Non-pigmented ciliary epithelial cell (primary cell): Measurements from ENCODE around the gene NEK5.

Source experiments
- DNase-seq: peaks from one replicate; pipeline ENCODE4 v3.0.0-alpha.2; 2010; ENCODE audit warnings: low read depth

Gene NEK5

DNA sequence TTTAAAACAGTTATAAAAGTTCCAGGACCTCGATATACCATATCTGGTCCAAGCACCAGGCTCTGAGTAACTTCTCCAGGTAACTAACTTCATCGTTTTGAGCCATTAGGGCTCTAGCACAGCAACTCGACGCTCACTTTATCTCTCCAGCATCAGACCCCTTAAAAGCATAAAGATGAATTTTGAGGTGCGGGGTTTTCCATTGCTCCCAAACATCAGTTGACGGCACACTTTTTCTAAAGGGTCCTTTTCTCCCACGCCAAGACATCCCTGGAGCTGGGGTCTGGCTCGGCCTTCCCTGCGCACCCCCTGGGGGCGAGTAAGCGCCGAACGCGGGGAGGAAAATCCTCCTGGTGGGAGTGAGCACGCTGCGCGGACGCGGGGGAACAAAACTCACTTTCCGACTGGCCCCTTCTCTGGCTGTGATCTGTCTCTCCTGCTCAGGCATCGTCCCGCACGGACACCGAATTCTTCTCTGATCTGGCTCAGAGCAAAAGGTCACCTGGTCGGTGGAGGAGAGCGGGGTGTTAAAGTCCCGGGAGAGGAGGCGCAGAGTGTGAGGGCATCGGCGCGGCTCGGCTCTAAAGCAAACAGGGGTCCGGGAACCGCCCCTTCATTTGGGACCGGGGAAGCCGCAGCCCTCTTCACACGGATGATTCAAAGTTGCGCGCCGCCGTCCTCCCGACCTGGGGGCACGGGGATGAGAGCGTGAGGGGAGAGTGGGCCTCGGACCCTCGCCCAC, 117.8 kb downstream of the NEK5 start, which contains the start of gene ATP7B:
TSS of gene ATP7B (minus strand) at position 561 of the 742 bp plus-strand sequence. CDS start at position 448, 113 bp downstream.
- DNase-seq = no peak

GRCh38 chr13:52009946-52010345, 118.9 kb downstream of the NEK5 start:
- no peak for DNase-seq

- DNase-seq = no peak
These were observed 122.2 kb downstream of the NEK5 start for GRCh38 chr13:52006523-52007245.

DNA sequence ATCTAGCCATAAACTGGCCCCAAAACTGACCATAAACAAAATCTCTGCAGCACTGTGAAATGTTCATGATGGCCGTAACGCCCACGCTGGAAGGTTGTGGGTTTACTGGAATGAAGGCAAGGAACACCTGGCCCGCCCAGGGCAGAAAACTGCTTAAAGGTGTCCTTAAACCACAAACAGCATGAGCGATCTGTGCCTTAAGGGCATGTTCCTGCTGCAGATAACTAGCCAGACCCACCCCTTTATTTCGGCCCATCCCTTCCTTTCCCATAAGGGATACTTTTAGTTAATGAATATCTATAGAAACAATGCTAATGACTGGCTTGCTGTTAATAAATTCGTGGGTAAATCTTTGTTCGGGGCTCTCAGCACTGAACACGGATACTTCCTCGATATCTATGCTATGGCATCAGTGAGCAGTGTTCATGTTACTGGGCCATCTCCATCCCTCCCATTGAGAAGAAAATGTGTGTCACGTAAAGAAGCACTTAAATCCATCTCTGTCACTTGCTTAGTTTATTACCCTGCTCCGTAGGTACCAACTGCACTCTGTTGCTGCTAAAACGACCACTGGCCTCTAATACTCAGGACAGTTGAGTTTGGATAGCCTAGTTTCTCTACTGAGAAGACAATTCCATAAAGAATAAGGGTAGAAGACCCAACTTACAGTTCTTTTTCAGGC, 122.9 kb downstream of the NEK5 start:
- no peak for DNase-seq

DNA sequence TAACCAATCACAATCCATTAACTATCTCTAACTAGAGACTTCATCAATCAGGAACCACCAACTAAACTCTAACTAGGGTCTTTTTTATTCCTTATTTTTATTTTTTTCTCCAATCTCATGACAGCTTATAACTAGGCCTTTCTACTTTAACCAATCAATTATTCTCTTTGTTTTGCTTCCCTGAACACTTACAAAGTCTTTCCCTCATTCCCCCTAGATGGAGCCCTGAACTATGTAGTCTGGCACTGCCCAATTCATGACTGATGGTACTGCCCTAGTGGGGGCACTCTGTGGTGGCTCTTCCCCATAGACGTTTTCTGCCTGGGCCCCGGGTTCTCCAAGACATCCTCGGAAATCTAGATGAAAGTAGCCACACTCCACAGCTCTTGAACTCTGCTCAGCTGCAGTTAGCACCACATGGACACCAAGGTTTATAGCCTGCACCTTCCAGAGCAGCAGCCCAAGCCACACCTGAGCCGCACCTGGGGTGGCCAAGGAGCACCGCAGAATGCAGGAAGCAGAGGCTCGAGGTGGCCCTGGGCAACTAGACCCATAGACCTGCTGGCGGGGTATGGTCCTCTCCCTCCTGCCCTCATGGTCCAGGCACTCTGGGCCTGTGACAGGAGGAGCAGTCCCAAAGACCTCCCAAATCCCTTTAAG, 124.2 kb downstream of the NEK5 start:
- no peak for DNase-seq

DNA sequence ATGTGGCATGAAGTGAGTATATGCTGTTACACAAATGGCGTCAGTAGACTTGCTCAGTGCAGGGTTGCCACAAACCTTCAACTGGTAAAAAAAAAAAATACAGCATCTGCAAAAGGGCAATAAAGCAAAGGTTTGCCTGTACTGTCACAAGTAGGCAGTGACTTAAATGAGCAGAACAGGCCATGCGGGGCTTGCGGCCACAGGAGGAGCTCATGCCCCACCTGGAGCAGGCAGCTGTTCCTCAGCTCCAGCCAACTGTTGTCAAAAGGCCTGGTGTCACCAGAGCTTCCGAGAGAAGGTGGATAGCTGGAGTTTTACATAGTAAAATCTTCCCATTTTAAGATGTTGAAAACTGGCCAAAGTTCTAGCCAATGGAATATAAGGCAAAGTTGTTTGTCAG, 125.3 kb downstream of the NEK5 start:
- DNase-seq = no peak

- no peak for DNase-seq
These were observed 126.5 kb downstream of the NEK5 start for GRCh38 chr13:52002361-52002760.

DNA sequence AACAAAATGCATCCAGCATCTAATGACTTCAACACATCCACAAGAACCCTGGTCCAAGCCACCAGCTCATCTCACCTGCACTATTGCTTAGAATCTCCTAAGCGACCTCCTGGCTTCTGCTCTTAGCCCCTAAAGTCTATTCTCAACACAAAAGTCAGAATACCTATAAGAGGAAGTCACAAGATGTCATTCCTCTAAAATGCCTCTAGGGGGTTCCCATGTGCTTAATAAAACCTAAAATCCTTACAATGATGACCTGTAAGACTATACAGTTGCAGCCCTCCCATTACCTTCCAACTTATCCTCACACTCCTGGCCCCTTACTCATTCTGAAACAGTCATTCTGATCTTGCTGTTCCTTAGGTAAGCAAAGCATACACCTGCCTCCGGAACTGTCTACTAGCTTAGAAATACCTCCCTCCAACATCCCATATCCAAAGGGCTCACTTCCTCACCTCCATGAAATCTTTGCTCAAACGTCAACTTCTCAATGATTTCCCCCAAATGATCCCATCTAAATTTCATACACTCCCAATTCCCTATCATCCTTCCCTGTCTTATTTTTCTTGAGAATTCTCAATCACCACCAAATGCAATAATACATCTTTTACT, 127.6 kb downstream of the NEK5 start:
- peak; percentile 10 for DNase-seq

DNA sequence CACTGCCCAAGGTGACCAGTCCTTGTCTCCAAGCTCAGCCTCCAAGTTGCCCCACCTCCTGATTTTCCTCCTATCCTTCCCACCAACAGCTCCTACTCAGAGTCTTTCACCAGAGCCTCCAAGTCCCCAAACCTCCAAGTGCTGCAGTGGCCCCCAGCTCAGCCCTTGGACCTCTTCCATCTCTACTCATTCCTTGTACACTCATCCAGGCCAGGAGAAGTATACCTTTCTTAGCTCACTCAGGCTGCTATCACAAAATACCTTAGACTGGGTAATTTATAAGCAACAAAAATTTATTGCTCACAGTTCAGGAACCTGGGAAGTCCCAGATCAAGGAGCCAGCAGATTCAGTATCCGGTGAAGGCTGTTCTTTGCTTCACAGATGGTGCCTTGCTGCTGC, 129.0 kb downstream of the NEK5 start:
- no peak for DNase-seq

- no peak for DNase-seq
These were observed 129.4 kb downstream of the NEK5 start for GRCh38 chr13:51999510-51999911.

DNA sequence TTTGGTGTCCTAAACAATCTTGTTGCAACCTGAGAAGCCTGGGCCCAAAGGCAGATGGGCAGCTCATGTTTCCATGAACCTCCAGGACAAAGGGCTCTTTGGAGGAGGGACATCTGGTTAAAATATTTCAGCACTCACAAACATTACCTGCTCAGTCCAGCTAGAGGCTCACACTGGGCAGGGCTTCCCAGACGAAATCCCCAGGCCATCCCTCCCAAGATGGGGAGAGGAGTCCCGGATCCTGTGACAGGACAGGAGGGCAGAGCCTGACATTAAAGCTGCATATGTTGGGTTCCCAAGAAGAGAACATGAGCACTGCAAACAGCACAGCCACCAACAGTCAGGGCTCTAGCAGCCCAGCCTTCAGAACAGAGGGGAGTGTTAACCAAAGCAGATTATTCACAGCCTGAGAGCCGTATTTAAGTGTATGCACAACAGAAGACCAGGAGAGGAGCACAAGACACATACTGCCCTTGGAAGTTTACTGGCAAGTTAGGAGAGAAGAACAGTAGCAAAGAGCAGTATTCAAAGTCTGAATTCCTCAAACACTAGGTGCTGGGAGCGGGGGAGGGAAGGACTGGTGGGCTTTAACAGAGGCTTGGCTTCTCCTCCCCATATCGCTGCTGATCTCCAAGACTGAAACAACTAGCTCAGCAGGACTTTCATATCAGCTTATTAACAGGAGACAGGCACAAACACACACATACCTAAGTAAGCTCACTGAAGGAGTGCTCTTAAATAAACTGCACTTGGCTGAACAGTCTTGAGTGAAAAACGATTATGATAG, 130.0 kb downstream of the NEK5 start:
- DNase-seq = no peak

DNA sequence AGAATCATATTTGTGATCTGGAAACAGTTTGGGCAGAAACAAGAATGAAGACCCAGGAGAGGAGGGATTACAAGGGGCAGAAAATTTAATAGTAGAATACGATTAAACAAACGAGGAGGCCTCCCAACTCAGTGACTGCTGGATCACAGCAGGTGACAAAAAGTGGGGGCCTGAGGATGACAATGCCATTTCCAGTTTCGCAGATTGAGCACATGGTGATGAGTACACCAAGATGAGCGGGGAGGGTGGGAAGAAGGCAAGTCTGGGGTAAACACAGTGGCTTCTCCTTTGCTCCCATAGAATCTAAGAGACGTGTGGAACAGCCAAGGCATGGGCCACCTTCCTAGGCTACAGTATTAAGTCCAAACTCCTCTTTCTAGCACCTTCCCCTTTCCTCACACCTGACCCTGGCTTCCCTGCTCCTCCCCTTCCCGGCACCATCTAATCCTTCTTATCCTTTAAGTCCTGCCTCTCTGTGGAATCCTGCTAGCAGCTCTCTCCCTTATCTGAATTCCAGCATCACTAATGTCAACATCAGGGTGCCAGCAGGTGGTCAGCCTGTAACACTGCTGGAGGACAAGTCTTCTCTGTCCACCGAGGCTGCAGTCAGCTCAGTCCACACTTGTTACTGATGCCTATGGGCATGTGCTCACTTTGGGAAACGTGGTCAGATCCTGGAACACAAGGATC, 131.1 kb downstream of the NEK5 start:
- no peak for DNase-seq

GRCh38 chr13:51997186-51997585, 131.7 kb downstream of the NEK5 start:
- DNase-seq = no peak

GRCh38 chr13:51996641-51997040, 132.2 kb downstream of the NEK5 start:
- no peak for DNase-seq

DNA sequence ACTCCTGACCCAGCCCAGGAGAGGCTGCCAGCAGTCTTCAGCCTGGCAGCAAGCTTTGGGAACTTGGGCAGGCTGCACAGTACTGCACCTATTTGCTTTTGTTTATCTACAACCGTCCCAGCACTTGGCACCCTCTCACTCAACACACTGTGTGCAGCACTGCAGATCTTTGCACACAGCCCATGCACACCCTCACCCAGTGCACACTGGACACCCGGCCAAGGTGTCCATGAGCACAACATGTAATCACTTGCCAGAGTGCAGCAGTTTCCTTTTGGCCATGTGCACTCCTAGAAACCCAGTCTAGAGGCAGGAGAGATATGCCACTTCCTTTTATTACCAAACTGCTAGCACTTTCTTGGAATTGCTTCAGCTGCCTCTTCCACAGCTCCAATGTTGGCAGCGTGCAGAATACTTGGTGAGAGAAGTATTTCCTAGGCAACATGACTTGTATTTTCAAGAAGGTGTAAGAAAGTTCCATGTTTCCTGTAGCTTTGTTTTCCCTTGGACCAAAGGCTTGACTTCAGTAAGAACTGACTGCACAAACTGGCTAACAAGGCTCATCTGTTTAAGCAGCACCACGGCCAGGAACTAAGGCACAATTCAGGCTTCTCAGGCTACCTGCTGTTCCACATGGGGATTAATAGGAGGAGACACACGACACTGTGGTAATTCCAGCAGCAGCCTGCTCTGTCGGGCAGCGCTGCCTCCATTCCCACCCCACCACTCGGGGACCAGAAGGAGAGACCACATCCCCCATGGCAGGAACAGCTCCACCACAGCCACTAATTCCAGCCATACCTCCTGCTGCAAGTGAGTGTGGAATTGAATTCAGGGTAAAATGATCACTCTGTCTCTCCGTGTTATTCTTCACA, 133.0 kb downstream of the NEK5 start:
- no peak for DNase-seq

DNA sequence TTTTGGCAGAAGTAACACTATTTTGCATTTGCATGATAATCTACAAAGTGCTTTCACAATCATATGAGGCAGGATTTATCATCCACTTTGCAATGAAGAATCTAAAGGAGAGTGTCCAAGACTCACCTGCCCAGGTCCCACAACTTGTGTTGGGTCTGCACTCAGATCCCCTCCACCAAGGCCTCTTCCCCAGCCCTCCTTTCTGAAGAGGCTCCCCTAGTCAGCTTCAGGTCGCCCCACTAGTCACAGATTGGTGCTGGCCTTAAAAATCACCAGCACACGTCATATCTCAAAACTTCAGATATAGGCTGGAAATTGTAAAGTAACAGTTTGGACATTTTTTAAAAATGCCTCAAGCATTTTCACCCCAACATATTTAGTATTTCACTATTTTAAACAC, 135.2 kb downstream of the NEK5 start:
- DNase-seq = no peak

DNA sequence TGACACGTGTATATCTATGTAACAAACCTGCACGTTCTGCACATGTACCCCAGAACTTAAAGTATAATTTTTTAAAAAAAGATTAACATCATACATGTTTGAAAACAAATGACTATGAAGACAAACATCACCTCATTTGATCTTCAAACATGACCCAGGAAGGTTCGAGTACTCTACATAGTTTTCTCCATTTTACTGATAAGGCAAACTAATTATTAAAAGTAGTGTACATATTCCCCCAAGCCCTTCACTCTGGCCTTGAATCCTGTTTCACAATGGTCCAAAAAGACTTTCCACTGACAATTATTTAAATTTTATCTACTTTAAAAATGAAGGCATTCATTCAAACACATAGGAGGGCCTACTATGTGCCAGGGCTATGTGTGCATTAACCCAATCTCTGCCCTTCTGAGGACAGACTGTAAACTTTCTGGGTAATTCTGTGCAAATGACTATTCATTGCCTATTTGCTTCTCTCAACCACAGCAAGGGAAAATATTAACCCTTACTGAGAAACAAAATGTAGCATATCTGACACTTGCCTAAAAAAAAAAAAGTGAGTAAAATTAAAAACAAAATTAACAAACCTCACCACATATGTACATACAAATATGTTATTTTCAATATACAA, 139.8 kb downstream of the NEK5 start:
- DNase-seq = no peak
